Ovary (tissue), 9 donors: ENCODE results near the gene CFP. TPM values are rescaled to one million over a fixed set of nuclear protein-coding genes. Genes with fewer than 3 reads are reported as not detected.

Experiments used
- DNase-seq, 5 donors: peaks; one replicate each; pipeline ENCODE4 v3.0.0-alpha.2; 2019 to 2020
- H3K27ac ChIP-seq, 2 donors: fragments of 200-600 bp; one replicate each; pipeline versions ENCODE4 v1.5.1 to v1.8.0; 2019 to 2022
- H3K27me3 ChIP-seq: fragments of 200-600 bp; one replicate; pipeline ENCODE4 v1.8.0; 2022
- H3K36me3 ChIP-seq: fragments of 200-600 bp; sonication (generic); one replicate; pipeline ENCODE4 v1.5.1; 2019
- H3K4me1 ChIP-seq: one replicate; pipeline ENCODE4 v1.8.1; 2013; ENCODE audit warnings: mild to moderate bottlenecking, moderate library complexity; ENCODE audit not compliant: insufficient read depth
- H3K4me3 ChIP-seq: fragments of 200-600 bp; sonication (generic); one replicate; pipeline ENCODE4 v1.5.1; 2017
- H3K9me3 ChIP-seq, 2 donors: fragments of 200-600 bp in 1 of 2; sonication (generic) in 1 of 2; one replicate each; pipeline versions ENCODE4 v1.5.1 to v1.8.1; 2013 to 2019; ENCODE audit warnings: mild to moderate bottlenecking in 1 of 2, moderate library complexity in 1 of 2
- CTCF ChIP-seq, 3 donors: fragments of 450-650 bp in 2 of 3; fragments of 200-600 bp in 1 of 3; IDR thresholded peaks; one replicate each; pipeline versions ENCODE4 v1.5.1 to v1.8.0; 2016 to 2022; ENCODE audit warnings: antibody characterized with exemption in 3 of 3, mild to moderate bottlenecking in 1 of 3
- EP300 ChIP-seq: sonication (generic); formaldehyde crosslinking; IDR thresholded peaks from one replicate; pipeline ENCODE4 v1.6.1; 2017; ENCODE audit warnings: antibody characterized with exemption
- POLR2A ChIP-seq: fragments of 450-650 bp; IDR thresholded peaks from one replicate; pipeline ENCODE4 v1.6.1; 2017; ENCODE audit warnings: antibody characterized with exemption, mild to moderate bottlenecking, moderate library complexity
- WGBS, 3 donors: extraction: QIAGEN DNeasy Blood & Tissue Kit in 1 of 3; methylation state at CpG; one replicate each; pipeline versions ENCODE4 v1.1.5 to v1.1.7; 2013 to 2017; 5-methylcytosine and 5-hydroxymethylcytosine counted together
- intact Hi-C, 4 donors: fragments of 100-400 bp; cut with DNase I; formaldehyde crosslinking; loops; one replicate each; pipeline versions ENCODE4 v1.11.0 to v1.15.1; 2022 to 2023
- polyA plus RNA-seq, 2 donors: library from polyadenylated mRNA; stranded (reverse); fragments of 200-250 nt in 1 of 2; fragments of 350-450 nt in 1 of 2; fragmentation: Illumina TruSeq in 1 of 2; extraction: RNeasy Lipid Tissue Mini Kit (QIAGEN cat#74804) in 1 of 2; gene quantifications; one replicate each; pipeline ENCODE4 v1.2.3, GENCODE V29; 2013 to 2014
- total RNA-seq, 7 donors: library from RNA; depleted of rRNA in 2 of 7; stranded (reverse); fragments of >200 nt in 2 of 7; fragmentation: NEBNext Ultra II Directional in 3 of 7; extraction: Animal tissue kit (Norgen Biotek cat#: 25700) in 3 of 7; gene quantifications; one replicate each; pipeline versions ENCODE4 v1.1.0 to v1.2.4, GENCODE V29; 2016 to 2023
- donor health status: DM: no; HTN: no; CAD: no; lungs with moderate emphysema.
- donor health status: DM: no; HTN: no; CAD: no.
- donor health status: Bipolar disorder and iron deficiency.
- donor health status: DM: yes; HTN: yes; CAD: no.
- donor health status: DM: no; HTN: no; CAD: no.
- donor health status: DM: yes; HTN: yes; CAD: no.

CFP gene
- total and polyA plus RNA-seq, 9 donors = 0.72 to 3.2 (median 1.6) TPM

- DNase-seq = no peak
- H3K27ac ChIP-seq = peak overlapping the region; percentile 88 to 96
- intact Hi-C loops = loop anchor here in 1 of 4 donors (2.0 kb wide), 1 partner anchor 423 kb away; no protein-coding TSS in a partner anchor
- H3K9me3 ChIP-seq = no peaks in the 10 kb centered on the region
- H3K4me1 ChIP-seq = peaks cover 2% of the 10 kb centered on the region
- TF ChIP-seq EP300 (no peak), POLR2A (no peak), CTCF (IDR thresholded peaks at IDR 0.05) (no peak)
- 33 to 50% (median 40%) methylated on average over 13 of the region's 13 CpGs for WGBS, 3 donors
- no peaks in the 10 kb centered on the region for H3K36me3 ChIP-seq
- H3K27me3 ChIP-seq = no peaks in the 10 kb centered on the region
- peak overlapping the region; percentile 60 for H3K4me3 ChIP-seq
These were observed 28.6 kb upstream of the CFP start for GRCh38 chrX:47658301-47658683.

GRCh38 chrX:47651043-47651905 is 21.5 kb upstream of the CFP start:
- DNase-seq = no peak
- no peaks in the 10 kb centered on the region for H3K36me3 ChIP-seq
- H3K4me3 ChIP-seq = peak overlapping the region; percentile 27
- WGBS, 3 donors = 43 to 56% (median 44%) methylated on average over 19 of the region's 19 CpGs
- peak overlapping the region; percentile 1 to 68 for H3K27ac ChIP-seq
- no peaks in the 10 kb centered on the region for H3K9me3 ChIP-seq
- peaks cover 7% of the 10 kb centered on the region for H3K4me1 ChIP-seq
- TF ChIP-seq CTCF (IDR thresholded peaks at IDR 0.05) (no peak), POLR2A (peak; percentile 27), EP300 (no peak)
- H3K27me3 ChIP-seq = no peaks in the 10 kb centered on the region
- intact Hi-C loops = no loop called here

GRCh38 chrX:47650164-47651042 is 20.7 kb upstream of the CFP start, which contains the start of gene ELK1:
Gene ELK1, minus strand, starts transcription at chrX:47650563. Its CDS starts 9,122 bp downstream, at chrX:47641441.
- Histone ChIP-seq H3K9me3 (no peaks in the 10 kb centered on the region), H3K36me3 (no peaks in the 10 kb centered on the region), H3K4me1 (peaks cover 7% of the 10 kb centered on the region), H3K27me3 (no peaks in the 10 kb centered on the region), H3K27ac (peak within 1 kb of the TSS; percentile 68 to 75), H3K4me3 (peak within 1 kb of the TSS; percentile 66)
- peak; percentile 58 for TF ChIP-seq POLR2A
- no peak for TF ChIP-seq EP300
- no peak for TF ChIP-seq CTCF (IDR thresholded peaks at IDR 0.05)
- intact Hi-C loops = no loop called here
- DNase-seq = peak; percentile 92 to 97 (median 94)
- 38 to 56% (median 50%) methylated on average over 39 to 65 of the region's 65 CpGs for WGBS, 3 donors

- DNase-seq = no peak
- 29 to 35% (median 35%) methylated on average over 11 of the region's 11 CpGs for WGBS, 3 donors
- no peaks in the 10 kb centered on the region for H3K27me3 ChIP-seq
- peak overlapping the region; percentile 66 for H3K4me3 ChIP-seq
- TF ChIP-seq CTCF (IDR thresholded peaks at IDR 0.05) (no peak), EP300 (no peak), POLR2A (no peak)
- intact Hi-C loops = loop anchor here in 3 of 4 donors (10.0 kb wide), 3 partner anchors 75 to 455 kb away; partner anchors contain the start of gene UBA1 (in 1 of the 3)
- no peaks in the 10 kb centered on the region for H3K9me3 ChIP-seq
- peaks cover 7% of the 10 kb centered on the region for H3K4me1 ChIP-seq
- H3K27ac ChIP-seq = peak overlapping the region in 1 of 2 donors; percentile 75
- no peaks in the 10 kb centered on the region for H3K36me3 ChIP-seq
These were observed 20.0 kb upstream of the CFP start for GRCh38 chrX:47649781-47650163.
